ENCODE results near the gene IGFN1.

- no peak for TF ChIP-seq CTCF (conservative IDR thresholded peaks at IDR 0.05; ENCODE audit: low read depth, low read length)
- TF ChIP-seq CHD1 (IDR thresholded peaks at IDR 0.05; ENCODE audit: low read depth, low read length): no peak
- TF ChIP-seq POLR2A (IDR thresholded peaks at IDR 0.05; ENCODE audit: low read depth, low read length): no peak
- TF ChIP-seq ELK1 (IDR thresholded peaks at IDR 0.05; ENCODE audit: borderline replicate concordance, low read depth, low read length): no peak
These were observed 17.6 kb downstream of the IGFN1 start for GRCh38 chr1:201208236-201208635.
